Coronary artery (tissue), 2 donors: ENCODE data around the gene LYSMD3.
"Not testable (repeated sequence)": the region's sequence is repeated elsewhere in the genome, so short reads cannot be mapped to it uniquely, and the experiment has no call there.

Experiments
- DNase-seq: peaks from one replicate; pipeline ENCODE4 v3.0.0-alpha.2; 2017; ENCODE audit warnings: low spot score
- H3K27ac ChIP-seq, 2 donors: fragments of 200-600 bp; sonication (generic); one replicate each; pipeline ENCODE4 v1.5.1; 2016 to 2019
- H3K4me3 ChIP-seq: fragments of 200-600 bp; sonication (generic); 2 replicates; pipeline ENCODE4 v1.5.1; 2016; ENCODE audit warnings: mild to moderate bottlenecking, moderate library complexity
- TF ChIP-seq, protein P1 (sequence below): fragments of 200-600 bp; sonication (generic); IDR thresholded peaks from one replicate; pipeline ENCODE4 v1.5.1; 2019; ENCODE audit warnings: antibody characterized with exemption

LYSMD3 gene

DNA sequence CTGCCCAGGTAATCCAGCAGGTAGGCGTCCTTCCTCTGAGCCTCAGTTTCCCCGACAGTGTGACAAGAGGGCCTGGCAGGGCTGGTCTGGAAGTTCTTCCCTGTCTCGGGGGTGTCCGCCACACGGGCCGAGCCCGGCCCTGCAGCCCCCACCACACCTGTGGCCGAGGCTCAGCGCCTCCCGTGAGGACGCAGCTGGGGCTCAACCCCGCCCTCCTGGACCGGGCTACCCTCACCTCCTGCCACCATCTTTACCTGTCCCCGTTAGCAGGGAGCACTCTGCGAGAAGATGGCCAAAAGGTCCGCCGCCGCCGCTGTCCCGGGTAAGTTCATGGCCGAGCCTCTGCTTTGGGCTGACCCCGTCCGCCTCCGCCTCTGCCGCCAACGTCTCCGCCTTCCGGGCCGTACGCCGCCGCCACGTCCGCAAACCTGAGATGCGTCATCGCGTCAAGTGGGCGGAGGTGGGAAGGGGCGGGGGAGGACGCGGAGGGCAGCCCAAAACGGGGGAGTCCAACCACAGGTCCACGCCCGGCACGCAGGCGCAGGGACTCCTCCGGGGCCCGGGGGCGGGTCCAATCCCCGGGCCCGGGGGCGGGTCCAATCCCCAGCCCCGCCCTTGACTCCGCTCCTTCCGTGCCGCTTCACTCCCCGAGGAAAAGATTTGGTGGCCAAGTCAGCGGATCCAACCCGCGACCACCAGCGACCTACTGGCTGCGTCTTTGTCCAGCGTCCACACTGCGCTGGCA is at the start of gene LYSMD3:
Gene LYSMD3 (minus strand): TSS at position 391 of the 745 bp plus-strand sequence. CDS start 4,295 bp downstream, outside the sequence.
- DNase-seq = peak; percentile 99
- Histone ChIP-seq H3K27ac (peak within 1 kb of the TSS; percentile 96 to 98), H3K4me3 (peak within 1 kb of the TSS; percentile 97)
- TF ChIP-seq, protein P1, sequence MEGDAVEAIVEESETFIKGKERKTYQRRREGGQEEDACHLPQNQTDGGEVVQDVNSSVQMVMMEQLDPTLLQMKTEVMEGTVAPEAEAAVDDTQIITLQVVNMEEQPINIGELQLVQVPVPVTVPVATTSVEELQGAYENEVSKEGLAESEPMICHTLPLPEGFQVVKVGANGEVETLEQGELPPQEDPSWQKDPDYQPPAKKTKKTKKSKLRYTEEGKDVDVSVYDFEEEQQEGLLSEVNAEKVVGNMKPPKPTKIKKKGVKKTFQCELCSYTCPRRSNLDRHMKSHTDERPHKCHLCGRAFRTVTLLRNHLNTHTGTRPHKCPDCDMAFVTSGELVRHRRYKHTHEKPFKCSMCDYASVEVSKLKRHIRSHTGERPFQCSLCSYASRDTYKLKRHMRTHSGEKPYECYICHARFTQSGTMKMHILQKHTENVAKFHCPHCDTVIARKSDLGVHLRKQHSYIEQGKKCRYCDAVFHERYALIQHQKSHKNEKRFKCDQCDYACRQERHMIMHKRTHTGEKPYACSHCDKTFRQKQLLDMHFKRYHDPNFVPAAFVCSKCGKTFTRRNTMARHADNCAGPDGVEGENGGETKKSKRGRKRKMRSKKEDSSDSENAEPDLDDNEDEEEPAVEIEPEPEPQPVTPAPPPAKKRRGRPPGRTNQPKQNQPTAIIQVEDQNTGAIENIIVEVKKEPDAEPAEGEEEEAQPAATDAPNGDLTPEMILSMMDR = no peak

DNA sequence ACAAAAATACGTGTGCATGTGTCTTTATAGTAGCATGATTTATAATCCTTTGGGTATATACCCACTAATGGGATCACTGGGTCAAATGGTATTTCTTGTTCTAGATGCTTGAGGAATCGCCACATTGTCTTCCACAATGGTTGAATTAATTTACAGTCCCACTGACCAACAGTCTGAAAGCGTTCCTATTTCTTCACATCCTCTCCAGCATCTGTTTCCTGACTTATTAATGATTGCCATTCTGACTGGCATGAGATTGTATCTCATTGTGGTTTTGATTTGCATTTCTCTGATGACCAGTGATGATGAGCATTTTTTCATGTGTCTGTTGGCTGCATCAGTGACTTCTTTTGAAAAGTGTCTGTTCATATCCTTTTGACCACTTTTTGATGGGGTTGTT is 47.2 kb upstream of the LYSMD3 start:
- not testable (repeated sequence) for DNase-seq, H3K27ac ChIP-seq, H3K4me3 ChIP-seq

DNA sequence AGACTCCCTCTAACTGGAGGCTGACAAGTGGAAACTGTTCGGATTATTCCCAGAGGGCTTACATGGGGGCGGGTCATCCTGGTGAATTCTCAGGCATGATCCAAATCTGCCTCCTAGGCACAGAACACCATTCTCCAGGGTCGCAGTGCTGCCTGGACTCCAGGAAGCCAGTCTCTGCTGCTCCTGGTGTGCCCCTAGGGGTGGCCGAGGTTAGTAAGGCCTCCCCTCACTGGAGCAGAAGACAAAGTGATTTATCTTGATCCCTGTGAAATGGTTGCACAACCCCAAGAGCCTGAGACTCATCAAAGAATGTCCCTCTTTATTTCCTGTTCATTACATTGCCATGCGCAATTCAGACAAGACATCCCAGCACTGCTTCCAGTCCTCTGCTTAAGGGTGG is 46.3 kb upstream of the LYSMD3 start:
- Histone ChIP-seq H3K27ac (no peak overlapping the region), H3K4me3 (no peak overlapping the region)
- no peak for DNase-seq
- TF ChIP-seq, protein P1 = no peak

DNA sequence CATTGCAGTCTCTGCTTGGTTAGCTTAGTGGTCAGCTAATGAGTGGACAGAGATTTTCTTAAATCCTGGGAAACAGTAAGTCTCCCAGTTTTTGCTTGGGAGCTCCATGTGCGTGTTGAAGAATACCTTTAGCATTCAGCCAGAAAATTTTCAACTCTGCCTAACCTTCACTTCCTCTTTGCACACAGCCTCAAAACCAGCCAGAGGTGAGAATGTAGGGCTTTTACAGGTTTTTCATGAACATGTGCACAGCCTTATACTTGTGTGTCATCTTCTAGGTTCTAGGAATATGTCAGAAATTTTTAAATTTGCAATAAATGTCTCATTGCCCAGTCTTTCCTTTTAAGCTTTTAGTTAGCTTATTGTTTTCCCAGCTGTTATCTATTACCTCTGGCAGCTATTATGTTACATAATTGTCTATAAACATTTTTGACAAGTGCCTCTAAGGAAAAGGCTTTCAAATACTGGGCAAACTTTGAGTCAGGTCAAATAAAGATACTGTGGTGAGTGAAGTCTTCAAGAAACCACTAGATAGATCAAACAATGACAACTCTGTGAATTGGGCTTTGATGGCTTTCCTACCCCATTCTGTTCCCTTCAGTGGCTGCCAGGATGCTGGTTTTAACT is 41.9 kb upstream of the LYSMD3 start:
- TF ChIP-seq, protein P1 = no peak
- DNase-seq = no peak
- no peak overlapping the region for H3K4me3 ChIP-seq
- H3K27ac ChIP-seq = no peak overlapping the region

DNA sequence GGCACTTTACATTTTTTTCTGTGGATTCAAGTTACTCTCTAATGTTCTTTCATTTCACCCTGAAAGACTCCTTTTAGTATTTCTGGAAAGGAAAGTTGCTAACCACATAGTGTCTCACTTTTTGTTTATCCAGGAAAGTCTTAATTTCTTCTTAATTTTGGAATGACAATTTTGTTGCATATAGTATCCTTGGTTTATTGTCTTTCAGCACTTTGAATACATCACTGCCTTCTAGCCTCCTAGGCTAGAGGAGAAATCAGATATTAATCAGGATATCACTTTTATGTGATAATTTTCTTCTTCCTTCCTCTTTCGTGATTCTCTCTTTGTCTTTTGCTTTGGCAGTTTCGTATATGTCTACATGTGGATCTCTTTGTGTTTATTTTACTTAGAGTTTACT is 40.6 kb upstream of the LYSMD3 start:
- no peak overlapping the region for H3K27ac ChIP-seq
- no peak for DNase-seq
- TF ChIP-seq, protein P1 = no peak
- H3K4me3 ChIP-seq = no peak overlapping the region

DNA sequence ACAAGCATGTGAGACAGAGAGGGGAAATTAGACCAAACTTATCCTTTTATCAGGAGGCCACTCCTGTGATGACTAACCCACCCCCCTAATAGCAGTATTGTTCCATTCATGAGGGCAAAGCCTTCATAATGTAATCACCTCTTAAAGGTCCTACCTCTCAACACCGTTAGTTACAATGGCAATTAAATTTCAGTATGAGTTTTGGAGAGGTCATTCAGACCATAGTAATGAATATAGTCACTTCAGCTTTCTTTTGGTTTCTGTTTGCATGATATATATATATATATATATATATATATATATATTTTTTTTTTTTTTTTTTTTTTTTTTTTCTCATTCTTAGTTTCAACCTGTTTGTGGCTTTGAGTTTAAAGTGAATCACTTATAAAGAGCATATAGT is 39.7 kb upstream of the LYSMD3 start:
- TF ChIP-seq, protein P1 = no peak
- H3K27ac ChIP-seq = no peak overlapping the region
- DNase-seq = no peak
- no peak overlapping the region for H3K4me3 ChIP-seq

DNA sequence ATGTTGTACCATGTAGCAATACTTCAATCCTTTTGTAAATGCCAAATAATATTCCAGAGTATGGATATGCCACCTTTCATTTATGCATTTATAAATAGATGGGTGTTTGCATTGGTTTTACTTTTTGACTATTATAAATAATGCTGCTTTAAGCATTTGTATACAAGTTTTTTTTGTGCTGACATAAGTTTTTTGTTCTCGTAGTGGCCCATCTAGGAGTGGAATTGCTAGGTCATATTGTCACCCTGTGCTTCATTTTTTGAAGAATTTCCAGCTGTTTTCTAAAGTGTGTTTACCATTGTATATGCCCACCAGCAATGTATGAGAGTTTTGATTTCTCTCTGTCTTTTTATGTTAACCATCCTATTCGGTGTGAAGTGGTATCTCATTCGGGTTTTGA is 36.1 kb upstream of the LYSMD3 start:
- Histone ChIP-seq H3K4me3 (no peak overlapping the region), H3K27ac (no peak overlapping the region)
- TF ChIP-seq, protein P1 = no peak
- DNase-seq = no peak
